WERI-Rb-1 (cell line): ENCODE measurements around the gene AFG1L.

Source experiments
- DNase-seq: peaks from one replicate; pipeline ENCODE4 v3.0.0-alpha.2; 2020
- H3K27ac ChIP-seq: fragments of 250-450 bp; sonication (Bioruptor Pico); 2 replicates; pipeline ENCODE4 v1.5.1; 2020; ENCODE audit warnings: mild to moderate bottlenecking, moderate library complexity
- H3K27me3 ChIP-seq: fragments of 250-450 bp; sonication (Bioruptor Pico); 2 replicates; pipeline ENCODE4 v1.5.1; 2021; ENCODE audit warnings: mild to moderate bottlenecking, low read depth, moderate library complexity; ENCODE audit not compliant: insufficient read depth, severe bottlenecking
- H3K36me3 ChIP-seq: fragments of 250-450 bp; sonication (Bioruptor Pico); 2 replicates; pipeline ENCODE4 v1.5.1; 2020; ENCODE audit warnings: mild to moderate bottlenecking, moderate library complexity
- H3K4me3 ChIP-seq: 2 replicates; pipeline ENCODE4 v1.5.1; 2011; ENCODE audit warnings: low read depth, mild to moderate bottlenecking, control low read depth, low read length
- H3K9me3 ChIP-seq: fragments of 250-450 bp; sonication (Bioruptor Pico); 2 replicates; pipeline ENCODE4 v1.5.1; 2021; ENCODE audit warnings: mild to moderate bottlenecking, moderate library complexity; ENCODE audit not compliant: severe bottlenecking
- TF ChIP-seq, protein P1 (sequence below): IDR thresholded peaks from 2 replicates; pipeline ENCODE4 v1.5.1; 2011; ENCODE audit warnings: low read depth, mild to moderate bottlenecking, control low read depth, inconsistent platforms, low read length

Gene AFG1L

DNA sequence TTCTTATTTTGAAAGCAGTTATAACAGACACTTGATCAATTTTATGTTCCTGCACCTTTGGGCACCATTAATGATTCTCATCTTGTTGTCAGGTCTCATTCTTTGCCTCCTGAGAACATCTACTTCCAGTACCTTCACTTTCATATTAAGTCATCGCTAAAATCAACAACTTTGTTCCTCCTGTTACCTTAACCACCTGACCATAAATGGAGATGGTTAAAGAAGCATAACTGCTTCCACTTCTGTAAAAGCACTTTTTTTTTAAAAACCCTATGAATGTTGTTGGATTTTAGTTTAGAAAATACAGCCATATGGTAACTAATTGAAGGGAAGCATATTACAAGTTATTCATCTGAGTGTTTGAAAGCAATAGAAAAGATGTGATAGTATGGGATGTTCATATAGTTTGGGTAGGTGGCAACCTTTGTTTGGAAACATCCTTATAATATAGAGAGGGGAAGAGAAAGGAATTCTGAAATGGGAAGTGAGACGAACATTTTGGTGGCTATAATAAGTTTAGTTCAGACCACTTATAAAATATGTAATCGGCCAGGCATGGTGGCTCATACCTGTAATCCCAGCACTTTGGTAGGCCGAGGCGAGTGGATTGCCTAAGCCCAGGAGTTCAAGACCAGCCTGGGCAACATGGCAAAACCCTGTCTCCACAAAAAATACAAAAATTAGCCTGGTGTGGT, 53.9 kb downstream of the AFG1L start:
- H3K27me3 ChIP-seq = no peaks in the 10 kb centered on the region
- TF ChIP-seq, protein P1, sequence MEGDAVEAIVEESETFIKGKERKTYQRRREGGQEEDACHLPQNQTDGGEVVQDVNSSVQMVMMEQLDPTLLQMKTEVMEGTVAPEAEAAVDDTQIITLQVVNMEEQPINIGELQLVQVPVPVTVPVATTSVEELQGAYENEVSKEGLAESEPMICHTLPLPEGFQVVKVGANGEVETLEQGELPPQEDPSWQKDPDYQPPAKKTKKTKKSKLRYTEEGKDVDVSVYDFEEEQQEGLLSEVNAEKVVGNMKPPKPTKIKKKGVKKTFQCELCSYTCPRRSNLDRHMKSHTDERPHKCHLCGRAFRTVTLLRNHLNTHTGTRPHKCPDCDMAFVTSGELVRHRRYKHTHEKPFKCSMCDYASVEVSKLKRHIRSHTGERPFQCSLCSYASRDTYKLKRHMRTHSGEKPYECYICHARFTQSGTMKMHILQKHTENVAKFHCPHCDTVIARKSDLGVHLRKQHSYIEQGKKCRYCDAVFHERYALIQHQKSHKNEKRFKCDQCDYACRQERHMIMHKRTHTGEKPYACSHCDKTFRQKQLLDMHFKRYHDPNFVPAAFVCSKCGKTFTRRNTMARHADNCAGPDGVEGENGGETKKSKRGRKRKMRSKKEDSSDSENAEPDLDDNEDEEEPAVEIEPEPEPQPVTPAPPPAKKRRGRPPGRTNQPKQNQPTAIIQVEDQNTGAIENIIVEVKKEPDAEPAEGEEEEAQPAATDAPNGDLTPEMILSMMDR = no peak

DNA sequence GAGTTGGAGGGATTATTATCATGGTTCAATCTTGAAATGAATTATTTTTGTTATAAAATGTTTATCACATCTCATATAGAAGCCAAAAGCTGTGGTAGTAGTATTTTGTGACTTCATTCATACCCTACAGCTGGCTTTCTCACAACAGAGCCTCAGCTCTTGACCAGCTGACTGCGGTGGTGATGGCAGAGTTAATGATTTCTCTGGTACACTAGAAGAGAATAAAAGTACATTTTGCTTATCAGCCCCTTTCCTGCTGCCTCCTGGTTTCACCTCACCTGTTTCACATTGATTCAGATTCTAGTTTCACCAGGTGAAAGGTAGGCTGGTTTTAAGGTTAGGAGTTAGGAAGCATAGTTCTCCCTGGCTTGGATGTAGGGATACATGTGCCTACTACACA, 55.7 kb downstream of the AFG1L start:
- DNase-seq = no peak
- no peak overlapping the region for H3K4me3 ChIP-seq
- TF ChIP-seq, protein P1 = no peak
- H3K9me3 ChIP-seq = no peaks in the 10 kb centered on the region
- H3K27me3 ChIP-seq = no peaks in the 10 kb centered on the region
- no peak overlapping the region for H3K27ac ChIP-seq
- H3K36me3 ChIP-seq = no peaks in the 10 kb centered on the region

More for the DNA sequence above, 53.9 kb downstream of the AFG1L start:
- DNase-seq = no peak
- no peaks in the 10 kb centered on the region for H3K9me3 ChIP-seq
- no peaks in the 10 kb centered on the region for H3K36me3 ChIP-seq
- no peak overlapping the region for H3K4me3 ChIP-seq
- no peak overlapping the region for H3K27ac ChIP-seq

DNA sequence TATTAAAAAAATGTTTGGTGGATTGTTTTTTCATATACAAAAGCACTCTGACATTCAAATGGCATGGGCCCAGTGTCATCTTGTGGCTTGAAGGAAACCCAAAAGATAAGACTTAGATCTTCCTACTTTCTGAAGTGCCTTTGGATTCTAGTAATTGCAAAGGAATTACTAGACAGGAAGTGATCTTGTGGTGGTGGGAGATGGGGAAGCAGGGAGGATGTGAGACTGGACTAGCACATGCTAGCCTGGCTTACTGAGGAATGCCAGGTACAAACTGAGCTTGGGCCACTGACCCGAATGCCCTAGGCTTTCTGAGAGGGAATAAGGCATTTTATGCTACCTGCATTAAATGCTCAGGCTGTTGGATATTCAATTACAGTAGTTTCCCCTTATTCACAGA, 59.0 kb downstream of the AFG1L start:
- Histone ChIP-seq H3K4me3 (no peak overlapping the region), H3K27ac (no peak overlapping the region), H3K9me3 (no peaks in the 10 kb centered on the region), H3K27me3 (no peaks in the 10 kb centered on the region), H3K36me3 (no peaks in the 10 kb centered on the region)
- no peak for DNase-seq
- TF ChIP-seq, protein P1 = no peak

DNA sequence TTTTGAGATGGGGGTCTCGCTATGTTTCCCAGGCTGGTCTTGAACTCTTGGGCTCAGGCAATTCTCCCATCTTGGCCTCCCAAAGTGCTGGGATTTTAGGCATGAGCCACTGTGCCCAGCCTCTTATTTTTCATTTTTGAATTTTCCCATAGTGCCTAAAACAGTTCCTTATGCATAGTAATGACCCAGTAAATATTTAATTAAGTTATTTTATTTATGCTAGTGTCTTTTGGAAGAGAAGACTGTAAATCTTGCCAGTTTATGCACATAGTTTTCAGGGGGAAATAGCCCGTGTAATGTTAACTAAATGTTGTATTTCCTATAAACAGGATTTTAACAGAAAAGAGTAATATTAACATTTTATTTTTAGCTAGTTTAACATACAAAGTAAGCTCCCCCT, 60.3 kb downstream of the AFG1L start:
- Histone ChIP-seq H3K4me3 (no peak overlapping the region), H3K27ac (no peak overlapping the region), H3K9me3 (no peaks in the 10 kb centered on the region), H3K36me3 (no peaks in the 10 kb centered on the region), H3K27me3 (no peaks in the 10 kb centered on the region)
- DNase-seq = no peak
- TF ChIP-seq, protein P1 = no peak

DNA sequence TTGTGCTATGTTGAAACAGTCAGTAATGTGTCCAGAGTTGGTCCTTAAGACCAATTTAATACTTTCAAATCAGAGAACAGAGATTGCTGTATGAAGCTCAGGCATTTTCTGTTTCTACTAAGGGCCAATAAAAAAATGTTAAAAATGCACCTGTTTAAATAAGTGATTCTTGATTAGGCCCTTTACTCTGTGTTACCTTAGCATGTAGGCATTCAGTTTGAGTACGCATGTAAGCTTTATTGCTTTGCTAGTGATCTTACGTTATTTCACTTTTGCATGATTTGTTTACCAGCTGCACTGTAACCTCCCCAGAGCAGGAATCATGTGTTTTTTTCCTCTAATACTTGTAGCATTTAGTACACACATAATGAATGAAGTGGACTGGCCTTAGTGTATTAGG, 61.0 kb downstream of the AFG1L start:
- no peaks in the 10 kb centered on the region for H3K36me3 ChIP-seq
- H3K27me3 ChIP-seq = no peaks in the 10 kb centered on the region
- DNase-seq = no peak
- no peak overlapping the region for H3K4me3 ChIP-seq
- no peaks in the 10 kb centered on the region for H3K9me3 ChIP-seq
- TF ChIP-seq, protein P1 = no peak
- no peak overlapping the region for H3K27ac ChIP-seq
